Esophagus squamous epithelium (tissue), 4 donors: ENCODE results near the gene PLEKHM3.

Experiments
- POLR2A ChIP-seq, 4 donors: fragments of 450-650 bp; IDR thresholded peaks; one replicate each; pipeline ENCODE4 v1.6.1; 2017; ENCODE audit warnings: antibody characterized with exemption in 4 of 4, mild to moderate bottlenecking in 4 of 4, moderate library complexity in 3 of 4
- TF ChIP-seq, protein P1 (sequence below), 6 experiments: fragments of 450-650 bp in 4 of 6; fragments of 200-600 bp in 2 of 6; sonication (generic) in 2 of 6; IDR thresholded peaks; one replicate each; pipeline ENCODE4 v1.5.1; 2016 to 2019; ENCODE audit warnings: antibody characterized with exemption in 6 of 6, mild to moderate bottlenecking in 4 of 6, moderate library complexity in 4 of 6

DNA sequence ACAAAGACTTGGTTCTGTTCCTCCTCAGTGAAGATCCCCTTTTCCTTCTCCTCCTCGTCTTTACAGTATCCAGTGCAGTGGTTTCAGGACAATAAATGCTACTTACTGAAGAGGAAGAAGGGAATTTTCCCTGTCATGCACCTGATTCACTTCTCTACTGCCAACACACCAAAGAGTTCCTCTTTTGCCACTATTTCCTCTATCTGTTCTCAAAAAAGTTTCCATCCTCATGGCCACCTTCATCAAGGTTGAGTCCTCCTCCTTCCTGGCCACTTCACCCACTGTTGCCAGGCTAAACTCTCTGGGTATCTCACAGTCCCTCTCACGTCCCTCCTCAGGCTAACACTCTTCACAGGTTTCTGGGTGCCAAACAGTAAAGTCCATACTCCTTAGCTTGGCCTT is 41.7 kb downstream of the PLEKHM3 start:
- TF ChIP-seq, protein P1, sequence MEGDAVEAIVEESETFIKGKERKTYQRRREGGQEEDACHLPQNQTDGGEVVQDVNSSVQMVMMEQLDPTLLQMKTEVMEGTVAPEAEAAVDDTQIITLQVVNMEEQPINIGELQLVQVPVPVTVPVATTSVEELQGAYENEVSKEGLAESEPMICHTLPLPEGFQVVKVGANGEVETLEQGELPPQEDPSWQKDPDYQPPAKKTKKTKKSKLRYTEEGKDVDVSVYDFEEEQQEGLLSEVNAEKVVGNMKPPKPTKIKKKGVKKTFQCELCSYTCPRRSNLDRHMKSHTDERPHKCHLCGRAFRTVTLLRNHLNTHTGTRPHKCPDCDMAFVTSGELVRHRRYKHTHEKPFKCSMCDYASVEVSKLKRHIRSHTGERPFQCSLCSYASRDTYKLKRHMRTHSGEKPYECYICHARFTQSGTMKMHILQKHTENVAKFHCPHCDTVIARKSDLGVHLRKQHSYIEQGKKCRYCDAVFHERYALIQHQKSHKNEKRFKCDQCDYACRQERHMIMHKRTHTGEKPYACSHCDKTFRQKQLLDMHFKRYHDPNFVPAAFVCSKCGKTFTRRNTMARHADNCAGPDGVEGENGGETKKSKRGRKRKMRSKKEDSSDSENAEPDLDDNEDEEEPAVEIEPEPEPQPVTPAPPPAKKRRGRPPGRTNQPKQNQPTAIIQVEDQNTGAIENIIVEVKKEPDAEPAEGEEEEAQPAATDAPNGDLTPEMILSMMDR (IDR thresholded peaks at IDR 0.05): no peak
- no peak for TF ChIP-seq POLR2A (IDR thresholded peaks at IDR 0.05)
